Measurements from ENCODE around the gene TMEM163.

The TMEM163 gene

DNA sequence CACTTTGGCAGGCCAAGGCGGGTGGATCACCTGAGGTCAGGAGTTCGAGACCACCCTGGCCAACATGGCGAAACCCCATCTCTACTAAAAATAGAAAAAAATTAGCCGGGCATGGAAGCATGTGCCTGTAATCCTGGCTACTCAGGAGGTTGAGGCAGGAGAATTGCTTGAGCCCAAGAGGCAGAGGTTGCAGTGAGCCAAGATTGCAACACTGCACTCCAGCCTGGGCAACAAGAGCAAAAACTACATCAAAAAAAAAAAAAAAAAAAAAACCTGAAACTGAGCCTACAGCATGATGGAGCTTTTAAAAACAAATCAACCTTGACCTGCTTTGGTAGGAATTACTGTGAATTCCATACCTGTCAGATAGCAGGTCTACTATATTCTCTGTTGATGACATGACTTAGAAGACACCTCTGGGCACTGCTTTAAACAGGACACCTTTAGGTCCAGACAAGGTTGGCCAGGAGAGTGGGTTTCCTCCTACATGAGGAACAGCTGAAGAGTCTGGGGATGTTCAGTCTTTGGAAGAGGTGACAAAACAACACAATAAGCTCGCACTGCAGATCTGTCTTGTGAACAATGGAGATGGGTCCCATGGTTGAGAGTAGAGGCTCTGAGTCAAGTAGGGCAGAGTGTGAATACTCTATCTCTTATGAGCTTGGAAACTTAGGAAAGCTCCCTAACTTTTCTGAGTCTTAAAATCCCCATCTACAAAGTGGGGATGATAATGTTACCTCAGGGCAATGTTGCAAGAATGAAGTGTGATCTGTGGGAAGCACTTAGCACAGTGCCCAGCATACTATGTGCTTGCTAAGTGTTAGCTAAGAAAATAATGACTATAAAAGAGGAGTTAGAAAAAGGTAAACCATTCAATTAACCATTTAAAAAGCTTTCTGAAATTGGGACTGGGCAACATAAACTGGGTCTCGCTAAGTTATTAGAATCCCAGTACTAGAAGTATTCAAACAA is 25.2 kb downstream of the TMEM163 start:
- no peak for DNase-seq (ENCODE audit: low read depth)

DNA sequence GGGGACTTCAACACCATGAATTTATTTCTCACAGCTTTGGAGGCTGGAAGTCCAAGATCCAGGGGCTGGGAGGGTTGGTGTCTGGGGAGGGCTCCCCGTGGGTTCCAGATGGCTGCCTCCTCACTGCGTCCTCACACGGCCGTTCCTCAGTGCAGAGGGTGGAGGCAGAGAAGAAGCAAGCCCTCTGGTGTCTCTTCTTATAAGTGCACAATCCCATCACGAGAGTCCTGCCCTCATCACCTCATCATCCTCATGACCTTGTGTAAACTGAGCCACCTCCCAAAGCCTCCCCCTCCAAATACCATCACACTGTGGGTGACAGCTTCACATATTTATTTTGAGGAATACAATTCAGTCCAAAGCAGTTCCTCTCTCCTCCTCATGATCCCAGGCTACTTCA is 26.3 kb downstream of the TMEM163 start:
- DNase-seq (ENCODE audit: low read depth): no peak

DNA sequence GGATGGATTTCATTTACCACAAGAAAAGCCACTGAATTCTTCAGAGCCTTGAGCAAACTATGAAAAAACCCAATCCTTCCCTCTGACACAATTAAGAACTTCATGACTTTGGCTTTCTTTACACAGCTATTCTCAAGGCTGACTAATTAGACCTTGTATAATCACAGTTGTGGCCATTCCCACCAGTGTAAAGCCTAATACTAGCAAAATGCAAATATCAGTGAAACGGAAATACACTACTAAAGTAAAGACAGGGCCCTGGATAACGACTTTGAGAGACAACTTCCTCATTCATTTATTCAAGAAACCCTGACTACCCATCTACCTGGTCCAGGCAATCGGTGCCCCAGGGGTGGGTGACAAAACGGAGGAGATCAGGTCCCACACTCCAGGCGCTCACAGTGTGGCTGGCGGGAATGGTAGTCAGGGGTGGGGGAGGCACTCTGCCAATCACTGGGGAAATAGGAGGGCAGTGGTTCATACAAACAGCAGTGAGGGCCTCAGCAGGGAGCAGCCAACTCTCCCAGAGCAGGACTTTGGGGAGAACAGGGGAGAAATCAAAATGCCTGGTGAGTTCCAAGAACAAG is 28.1 kb downstream of the TMEM163 start:
- no peak for DNase-seq (ENCODE audit: low read depth)

DNA sequence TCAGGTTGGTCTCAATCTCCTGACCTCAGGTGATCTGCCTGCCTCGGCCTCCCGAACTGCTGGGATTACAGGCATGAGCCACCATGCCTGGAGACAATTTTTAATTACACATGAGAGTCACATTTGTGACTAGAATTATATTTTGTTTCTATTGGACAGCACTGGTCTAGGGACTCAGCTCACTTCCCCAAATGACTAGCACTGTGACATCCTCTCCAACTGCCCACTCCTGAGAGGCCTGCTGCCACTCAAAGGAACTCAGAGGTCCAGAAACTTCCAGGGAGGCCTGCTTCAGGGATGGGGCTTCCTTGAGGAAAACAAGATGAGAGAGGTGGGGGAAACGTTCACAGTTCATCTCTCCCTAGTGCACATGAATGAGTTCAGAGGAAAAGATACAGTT is 29.5 kb downstream of the TMEM163 start:
- no peak for DNase-seq (ENCODE audit: low read depth)

DNA sequence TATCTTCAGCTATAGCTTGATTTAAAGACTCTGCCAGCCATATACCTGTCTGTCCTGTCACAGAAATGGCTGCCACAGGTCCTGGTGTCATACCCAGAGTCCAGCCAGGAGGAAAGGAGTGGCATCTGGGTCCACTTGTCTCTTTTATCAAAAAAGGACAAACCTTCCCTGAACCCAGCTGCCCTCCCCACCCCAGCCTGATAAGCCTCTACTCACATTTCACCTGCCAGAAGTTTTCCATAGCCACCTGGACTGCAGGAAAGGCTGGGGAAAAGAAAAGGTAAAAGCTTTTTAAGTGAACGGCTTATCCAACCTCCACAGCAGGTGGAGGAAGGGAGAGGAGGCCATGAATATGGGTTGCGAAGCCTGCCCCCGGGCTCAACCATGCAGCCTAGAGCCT is 32.8 kb downstream of the TMEM163 start:
- no peak for DNase-seq (ENCODE audit: low read depth)

DNA sequence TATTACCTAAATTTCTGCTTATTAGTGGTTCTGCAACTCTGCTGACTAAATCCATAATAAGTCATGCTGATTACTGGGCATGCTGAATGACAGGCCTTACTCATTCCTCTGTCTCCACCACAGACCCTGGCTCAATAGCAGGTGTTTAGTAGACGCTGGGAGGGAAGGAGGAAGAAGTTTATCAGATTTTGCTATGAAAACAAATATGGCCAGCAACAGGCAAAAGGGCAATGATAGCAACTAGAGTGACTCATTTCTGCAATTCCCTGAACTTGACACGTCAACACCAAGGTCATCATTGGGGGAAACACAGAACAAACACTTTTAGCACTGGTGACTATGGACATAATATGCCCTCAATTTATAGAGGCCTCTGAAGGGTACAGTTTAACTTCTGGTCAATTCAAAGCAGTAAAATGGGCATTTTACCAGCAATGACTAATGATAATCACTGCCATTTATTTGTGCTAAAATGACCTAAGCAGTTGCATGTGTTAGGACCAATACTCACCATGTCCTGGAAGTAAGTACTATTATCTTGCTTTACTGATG is 35.2 kb downstream of the TMEM163 start:
- DNase-seq (ENCODE audit: low read depth): no peak

DNA sequence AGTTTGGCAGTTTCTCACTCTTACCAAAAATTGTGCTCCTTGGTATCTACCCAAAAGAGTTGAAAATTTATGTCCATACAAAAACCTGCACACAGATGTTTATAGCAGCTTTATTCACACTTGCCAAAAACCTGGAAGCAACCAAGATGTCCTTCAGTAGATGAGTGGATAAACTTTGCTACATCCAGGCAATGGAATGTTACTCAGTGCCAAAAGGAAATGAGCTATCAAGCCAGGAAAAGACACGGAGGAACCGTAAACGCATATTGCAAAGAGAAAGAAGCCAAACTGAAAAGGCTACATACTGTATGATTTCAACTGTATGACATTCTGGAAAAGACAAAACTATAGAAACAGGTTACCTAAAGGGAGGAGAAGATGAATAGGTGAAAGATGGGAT is 36.1 kb downstream of the TMEM163 start:
- no peak for DNase-seq (ENCODE audit: low read depth)

DNA sequence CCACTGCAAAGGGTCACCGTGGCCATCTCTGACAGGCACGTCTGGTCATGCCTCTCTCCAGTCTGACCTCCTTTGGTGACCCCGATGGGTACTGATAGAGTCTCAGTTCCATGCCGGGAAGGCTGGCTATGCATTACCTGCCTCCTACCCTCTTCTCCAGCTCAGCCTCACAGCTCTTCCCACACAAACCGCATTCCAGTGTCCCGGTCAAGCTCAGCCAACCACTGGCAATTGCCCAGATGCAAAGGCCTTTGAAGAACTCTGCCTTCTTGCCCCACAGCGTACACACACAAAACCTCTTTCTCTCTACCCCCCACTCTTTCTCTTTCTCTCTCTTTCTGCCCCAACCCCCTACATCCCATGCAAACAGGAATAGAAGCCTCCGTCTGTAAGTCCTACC is 37.6 kb downstream of the TMEM163 start:
- no peak for DNase-seq (ENCODE audit: low read depth)

DNA sequence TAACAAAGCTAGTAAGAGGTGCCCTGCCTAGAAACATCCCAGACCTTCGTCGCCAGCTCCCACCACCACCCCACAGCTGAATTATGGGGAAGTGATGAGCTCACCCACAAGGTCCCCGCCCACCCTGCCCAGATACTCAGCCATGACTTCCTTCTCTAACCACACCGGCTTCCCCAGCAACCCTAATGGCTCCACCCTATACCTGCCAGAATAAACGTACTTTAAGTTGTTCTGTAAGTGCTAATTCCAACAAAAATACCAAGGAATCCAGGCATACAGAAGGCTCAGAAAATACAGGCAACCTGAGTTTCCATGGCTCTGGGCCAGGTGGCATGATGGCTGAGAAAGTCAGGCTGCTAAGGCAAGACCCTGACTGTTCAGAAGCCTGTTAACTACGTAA is 39.1 kb downstream of the TMEM163 start:
- no peak for DNase-seq (ENCODE audit: low read depth)

DNA sequence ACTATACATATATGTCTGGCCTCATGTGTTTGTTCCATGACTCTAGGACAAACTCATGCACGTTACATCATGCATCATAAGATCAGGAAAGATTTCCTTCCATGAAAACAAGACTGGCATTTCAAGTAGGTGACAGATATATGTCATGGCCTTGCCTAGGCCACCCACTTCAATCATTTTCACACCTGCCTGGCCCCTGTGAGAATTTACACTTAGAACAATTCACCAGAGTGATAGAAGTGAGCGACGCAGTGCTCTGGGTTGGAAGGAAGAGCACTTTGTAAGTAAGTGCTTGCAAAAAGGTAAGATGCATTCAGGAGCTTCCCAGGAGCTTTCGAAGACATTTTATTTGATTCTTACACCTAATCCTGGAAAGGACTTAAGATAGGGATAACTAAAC is 39.5 kb downstream of the TMEM163 start:
- no peak for DNase-seq (ENCODE audit: low read depth)

DNA sequence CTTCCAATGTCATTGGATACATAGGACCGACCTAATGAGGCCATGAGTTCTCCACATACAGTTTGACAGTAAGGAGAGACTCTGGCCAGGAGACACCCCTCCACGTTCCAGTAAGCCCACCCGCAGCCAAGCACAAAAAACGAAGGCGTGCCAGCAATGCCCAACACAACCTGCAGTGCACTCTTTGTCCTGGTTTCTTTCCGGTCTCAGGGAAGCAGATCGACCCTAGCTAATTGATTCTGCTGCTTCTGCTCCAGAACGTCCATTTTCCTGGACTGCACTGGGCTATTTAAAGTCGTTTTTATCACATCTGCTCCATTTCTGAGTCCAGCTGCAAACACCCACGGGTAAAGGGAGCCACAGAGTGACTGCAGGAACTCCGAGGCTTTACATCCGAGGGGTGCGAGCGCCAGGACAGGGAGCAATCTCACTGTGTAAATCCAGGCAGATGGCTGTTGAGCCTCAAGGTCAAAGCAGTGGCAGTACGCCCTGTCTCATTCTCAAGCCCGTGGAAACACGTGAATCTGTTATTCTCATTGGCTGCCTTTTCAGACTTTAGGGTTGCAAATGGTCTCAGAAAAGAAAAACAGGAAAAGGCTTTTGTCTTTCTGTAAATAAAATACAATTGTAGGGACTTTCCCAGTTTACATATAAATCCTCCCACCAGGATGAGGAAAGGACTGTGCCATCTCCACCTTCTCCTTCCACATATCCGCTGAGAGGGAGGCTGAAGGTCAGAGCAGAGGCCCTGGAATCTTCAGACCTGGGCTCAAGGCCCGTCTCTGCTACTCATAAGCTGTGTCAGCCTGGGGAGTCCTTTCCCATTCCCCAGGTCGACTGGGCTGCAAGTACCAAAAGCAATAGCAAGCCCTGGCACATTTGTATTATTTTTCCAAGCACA is 40.7 kb downstream of the TMEM163 start:
- no peak for DNase-seq (ENCODE audit: low read depth)

DNA sequence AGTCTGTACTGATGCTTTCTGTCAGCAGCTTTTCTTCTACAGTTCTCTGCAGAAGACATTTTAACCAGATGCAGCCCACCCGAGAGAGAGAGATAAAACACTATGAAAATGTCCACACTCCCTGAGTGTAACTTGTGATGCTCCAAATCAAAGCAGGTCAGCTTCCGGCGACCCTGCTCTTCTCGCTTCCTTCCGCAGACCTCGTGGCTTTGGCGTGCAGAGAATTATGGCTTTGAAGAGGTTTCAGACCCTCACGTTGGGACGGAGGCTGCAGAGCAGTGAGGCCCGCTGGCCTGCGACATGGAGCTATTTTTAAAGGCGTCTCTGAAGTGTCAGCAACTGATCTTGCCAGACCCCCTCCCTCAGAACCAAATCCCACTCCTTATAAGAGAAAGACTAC is 41.8 kb downstream of the TMEM163 start:
- no peak for DNase-seq (ENCODE audit: low read depth)

DNA sequence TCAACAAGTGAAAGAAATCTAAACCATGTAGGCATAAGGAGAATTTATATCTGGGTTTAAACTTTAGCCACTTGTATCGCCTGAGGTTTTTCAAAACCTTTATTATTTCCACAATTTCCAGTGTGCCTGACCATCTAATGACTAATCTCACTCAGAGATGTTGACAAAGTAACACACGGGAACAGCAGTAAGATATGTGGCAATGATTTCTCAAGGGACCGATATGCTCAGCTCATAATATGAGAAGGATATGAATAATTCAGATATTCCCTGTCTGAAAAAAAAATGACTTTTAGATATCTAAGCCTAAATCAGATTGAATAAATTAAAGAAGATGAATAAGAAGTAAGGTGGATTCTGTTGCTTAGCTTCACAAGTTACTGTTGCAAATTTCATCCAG is 43.5 kb downstream of the TMEM163 start:
- no peak for DNase-seq (ENCODE audit: low read depth)

DNA sequence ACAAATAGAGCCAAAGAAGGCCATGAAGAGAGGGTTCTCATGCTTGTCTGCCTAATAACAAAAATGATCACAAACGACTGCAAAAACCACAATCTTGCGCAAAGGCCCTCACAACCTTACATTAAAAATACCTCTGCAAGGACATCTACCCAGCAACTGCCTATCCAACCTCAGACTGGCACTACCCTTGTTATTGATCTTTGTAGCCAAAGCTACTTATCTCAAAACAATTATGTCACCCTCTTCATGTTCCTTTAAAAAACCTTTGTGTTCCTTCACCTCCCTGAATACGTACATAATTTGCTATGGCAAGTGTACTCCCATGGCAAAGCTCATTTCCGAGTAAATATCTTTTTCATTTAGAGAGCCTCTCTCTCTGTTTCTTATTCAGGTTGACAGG is 44.1 kb downstream of the TMEM163 start:
- DNase-seq (ENCODE audit: low read depth): no peak

DNA sequence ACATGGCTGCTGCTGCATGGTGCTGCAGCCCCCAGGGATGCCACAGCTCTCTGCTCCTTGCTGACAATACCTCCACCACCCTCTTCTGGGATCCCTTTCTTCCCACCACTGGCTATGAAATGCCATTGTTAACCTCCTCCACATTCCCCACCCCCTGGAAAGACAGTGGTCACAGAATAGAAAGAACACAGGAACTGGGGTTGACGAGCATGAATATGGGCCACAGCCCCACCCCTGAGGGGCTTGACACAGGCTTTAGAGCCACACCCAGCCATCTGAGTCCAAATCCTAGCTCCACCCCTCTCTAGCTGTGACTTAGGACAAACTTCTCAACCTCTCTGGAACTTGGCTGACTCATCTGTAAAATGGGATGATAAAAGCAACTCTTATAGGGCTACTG is 47.3 kb downstream of the TMEM163 start:
- DNase-seq (ENCODE audit: low read depth): no peak

DNA sequence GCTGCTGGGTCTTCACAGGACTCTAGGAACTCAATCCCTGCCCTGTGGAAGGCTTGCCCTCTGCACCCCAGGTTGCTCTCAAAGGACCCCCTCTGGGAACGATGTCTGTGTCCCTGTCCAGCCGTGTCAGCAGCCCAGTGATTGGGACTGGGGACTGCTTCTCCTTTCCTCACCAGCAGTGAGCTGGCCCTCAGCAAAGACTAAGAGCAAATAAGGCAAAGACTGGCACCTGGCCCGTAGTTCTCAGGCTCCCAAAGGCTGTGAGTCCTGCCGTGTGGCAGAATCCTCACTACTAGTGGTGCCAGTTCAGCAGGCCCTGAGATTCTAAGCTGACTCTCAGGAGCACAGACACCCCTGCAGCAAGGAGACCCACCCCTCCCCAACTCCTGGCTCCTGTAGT is 47.8 kb downstream of the TMEM163 start:
- DNase-seq (ENCODE audit: low read depth): no peak

DNA sequence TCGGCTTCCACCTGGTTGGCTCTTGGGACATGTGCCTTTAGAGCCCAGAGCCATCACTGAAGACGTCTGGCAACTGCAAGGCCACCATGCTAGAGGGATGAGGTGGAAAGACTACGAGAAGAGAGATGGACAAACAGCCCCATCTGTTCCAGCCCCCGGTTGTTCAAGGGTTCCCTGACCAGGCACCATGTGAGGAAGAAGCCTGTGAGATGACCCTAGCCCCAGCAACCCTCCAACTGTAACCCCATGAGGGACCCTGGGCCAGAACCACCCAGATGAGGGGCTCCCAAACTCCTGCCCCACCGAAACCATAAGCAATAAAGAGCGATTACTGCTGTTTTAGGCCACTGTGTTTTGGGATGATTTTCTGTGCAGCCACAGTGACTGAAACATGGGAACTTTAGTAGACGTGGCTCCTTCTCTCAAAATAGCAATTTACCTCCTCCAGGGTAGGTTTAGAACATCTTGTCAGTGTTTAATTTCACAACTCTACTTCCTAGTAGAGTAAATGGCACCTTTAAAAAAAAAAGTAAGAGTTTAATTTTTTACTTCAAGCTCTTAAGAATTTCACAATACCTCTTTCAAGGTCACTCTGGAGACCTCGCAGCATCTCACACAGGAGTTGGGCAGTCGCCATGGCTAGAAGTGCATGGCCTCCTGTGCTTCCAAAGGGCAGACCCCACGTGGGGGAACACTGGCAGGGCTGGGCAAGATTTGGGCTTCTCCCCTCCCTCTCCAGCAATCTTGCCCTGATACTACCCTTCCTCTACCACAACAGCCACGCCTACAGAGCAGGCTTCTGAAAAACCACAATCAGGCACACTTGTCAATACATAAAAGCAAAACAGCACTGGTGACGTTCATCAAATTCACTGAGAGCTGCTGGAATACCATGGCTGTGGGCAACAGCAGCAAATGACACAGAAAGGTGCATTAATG is 48.8 kb downstream of the TMEM163 start:
- no peak for DNase-seq (ENCODE audit: low read depth)

DNA sequence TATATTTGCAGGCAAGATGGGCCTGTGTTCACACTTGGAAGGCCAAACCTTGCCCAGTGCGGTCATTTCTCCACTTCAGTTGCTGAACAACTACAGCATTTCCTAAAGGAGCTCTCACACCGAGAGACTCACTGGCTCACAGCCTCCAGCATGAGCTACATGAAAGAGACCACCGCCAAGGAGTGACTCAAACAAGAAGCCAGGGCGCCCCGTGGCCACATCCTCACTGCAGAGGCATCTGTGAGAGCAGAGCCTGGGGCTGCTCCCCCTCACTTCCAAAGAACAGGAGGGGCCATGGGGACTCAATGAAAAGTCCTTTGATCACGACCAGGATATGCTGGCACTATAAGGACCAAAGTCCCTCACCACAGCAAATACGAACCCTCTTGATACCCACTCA is 50.0 kb downstream of the TMEM163 start:
- DNase-seq (ENCODE audit: low read depth): no peak

DNA sequence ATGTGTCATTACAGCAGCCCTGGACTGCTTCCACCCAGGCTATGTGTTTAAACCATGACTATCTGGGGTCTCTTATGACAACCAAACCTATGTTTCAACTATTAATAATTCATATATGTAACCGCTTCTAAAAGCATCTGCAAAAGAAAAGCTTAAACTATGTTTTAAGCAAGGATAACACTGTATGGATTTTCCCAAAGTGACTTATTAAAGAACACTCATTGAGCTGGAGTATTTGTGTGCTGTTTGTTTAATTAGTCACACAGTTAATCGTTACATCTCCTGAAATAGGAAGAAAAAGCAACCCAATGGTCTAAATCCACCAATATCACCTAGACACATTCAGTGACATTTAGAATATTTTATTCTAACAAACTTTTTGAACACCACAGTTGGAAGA is 51.3 kb downstream of the TMEM163 start:
- no peak for DNase-seq (ENCODE audit: low read depth)

DNA sequence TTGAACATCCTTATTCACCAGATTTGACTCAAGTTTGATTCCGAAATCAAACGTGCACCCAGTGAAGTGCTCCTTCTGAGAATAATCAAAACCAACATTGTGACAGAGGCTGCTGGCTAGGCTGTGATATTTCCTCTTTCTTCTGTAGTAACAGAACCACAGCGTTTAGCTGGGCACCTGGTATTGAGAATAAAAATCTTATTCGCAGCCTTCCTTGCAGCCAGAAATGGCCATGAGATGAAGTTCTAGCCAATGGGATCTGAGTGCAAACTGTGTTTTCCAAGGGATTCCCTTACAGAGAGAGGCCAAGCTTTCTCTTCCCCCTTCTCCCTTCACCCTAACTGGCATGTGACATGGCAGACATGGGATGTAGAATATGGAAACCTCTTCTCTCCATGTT is 51.7 kb downstream of the TMEM163 start:
- DNase-seq (ENCODE audit: low read depth): no peak

Data from fibroblast of gingiva (primary cell).